HEK293 (cell line): ENCODE data around the gene MTIF2.

Experiments used
- CTCF ChIA-PET: fragments of 350-600 bp; formaldehyde crosslinking; extraction: SDS; loops from one replicate; lab custom pipeline; 2021; ENCODE audit warnings: antibody characterized with exemption; lab: Yijun Ruan, JAX
- POLR2A ChIA-PET: fragments of 300-600 bp; formaldehyde crosslinking; extraction: SDS; loops from one replicate; lab custom pipeline; 2020; ENCODE audit warnings: antibody characterized with exemption, inconsistent platforms; lab: Yijun Ruan, JAX
- H3K27ac ChIP-seq: fragments of 200-500 bp; sonication (Bioruptor generic); 2 replicates; pipeline ENCODE4 v1.5.1; 2014; ENCODE audit warnings: low read depth, low read length, control low read depth, inconsistent platforms; ENCODE audit errors: extremely low read depth
- H3K36me3 ChIP-seq, 2 experiments: fragments of 200-500 bp in 1 of 2; sonication (Bioruptor generic) in 1 of 2; 1 replicate in 1 of 2; 2 replicates in 1 of 2; pipeline ENCODE4 v1.5.1; 2014 to 2017; ENCODE audit warnings: inconsistent platforms in 2 of 2, low read length in 2 of 2; ENCODE audit not compliant: control insufficient read depth in 2 of 2, insufficient read depth in 1 of 2
- H3K4me1 ChIP-seq: fragments of 200-500 bp; sonication (Bioruptor generic); 2 replicates; pipeline ENCODE4 v1.5.1; 2014; ENCODE audit warnings: mild to moderate bottlenecking, low read length, inconsistent platforms; ENCODE audit not compliant: control insufficient read depth, insufficient read depth
- H3K4me3 ChIP-seq: 2 replicates; pipeline ENCODE4 v1.5.1; 2011; ENCODE audit warnings: low read depth, mild to moderate bottlenecking, control low read depth, low read length, moderate library complexity
- H3K9me3 ChIP-seq: fragments of 200-500 bp; sonication (Bioruptor generic); 2 replicates; pipeline ENCODE4 v1.5.1; 2014; ENCODE audit warnings: low read depth, low read length, inconsistent platforms; ENCODE audit not compliant: control insufficient read depth, insufficient read depth
- BCL11A ChIP-seq: fragments of 450-650 bp; formaldehyde crosslinking; IDR thresholded peaks from 2 replicates; pipeline ENCODE4 v1.5.1; 2016; ENCODE audit warnings: low read depth, missing biosample characterization, missing genetic modification characterization
- GFI1B ChIP-seq: fragments of 450-650 bp; formaldehyde crosslinking; IDR thresholded peaks from 2 replicates; pipeline ENCODE4 v1.5.1; 2016; ENCODE audit warnings: missing biosample characterization, missing genetic modification characterization
- GLIS1 ChIP-seq: fragments of 450-650 bp; formaldehyde crosslinking; IDR thresholded peaks from 2 replicates; pipeline ENCODE4 v1.5.1; 2016; ENCODE audit warnings: missing biosample characterization, missing genetic modification characterization
- KLF16 ChIP-seq: fragments of 450-650 bp; formaldehyde crosslinking; IDR thresholded peaks from 2 replicates; pipeline ENCODE4 v1.5.1; 2017; ENCODE audit warnings: missing biosample characterization, missing genetic modification characterization
- KLF8 ChIP-seq: fragments of 450-650 bp; formaldehyde crosslinking; IDR thresholded peaks from 2 replicates; pipeline ENCODE4 v1.5.1; 2016; ENCODE audit warnings: missing biosample characterization, missing genetic modification characterization
- MZF1 ChIP-seq: fragments of 450-650 bp; formaldehyde crosslinking; IDR thresholded peaks from 2 replicates; pipeline ENCODE4 v1.5.1; 2017; ENCODE audit warnings: missing biosample characterization, missing genetic modification characterization, borderline replicate concordance
- SETDB1 ChIP-seq: IDR thresholded peaks from one replicate; pipeline ENCODE4 v1.6.1; 2017; ENCODE audit warnings: mild to moderate bottlenecking, low read length, moderate library complexity, mixed read lengths; ENCODE audit not compliant: insufficient read length
- SP3 ChIP-seq: fragments of 450-650 bp; formaldehyde crosslinking; IDR thresholded peaks from 2 replicates; pipeline ENCODE4 v1.5.1; 2016; ENCODE audit warnings: missing biosample characterization, missing genetic modification characterization
- YY2 ChIP-seq: fragments of 450-650 bp; formaldehyde crosslinking; IDR thresholded peaks from 2 replicates; pipeline ENCODE4 v1.5.1; 2016; ENCODE audit warnings: missing biosample characterization, missing genetic modification characterization
- ZBTB21 ChIP-seq: fragments of 450-650 bp; formaldehyde crosslinking; IDR thresholded peaks from 2 replicates; pipeline ENCODE4 v1.5.1; 2017; ENCODE audit warnings: missing biosample characterization, missing genetic modification characterization
- ZFP37 ChIP-seq: fragments of 450-650 bp; formaldehyde crosslinking; IDR thresholded peaks from 2 replicates; pipeline ENCODE4 v1.5.1; 2016; ENCODE audit warnings: missing biosample characterization, missing genetic modification characterization
- ZNF10 ChIP-seq: fragments of 450-650 bp; formaldehyde crosslinking; IDR thresholded peaks from 2 replicates; pipeline ENCODE4 v1.5.1; 2017; ENCODE audit warnings: missing biosample characterization, missing genetic modification characterization
- ZNF140 ChIP-seq: fragments of 450-650 bp; formaldehyde crosslinking; IDR thresholded peaks from 2 replicates; pipeline ENCODE4 v1.5.1; 2016; ENCODE audit warnings: missing biosample characterization, missing genetic modification characterization
- ZNF174 ChIP-seq: fragments of 450-650 bp; formaldehyde crosslinking; IDR thresholded peaks from 2 replicates; pipeline ENCODE4 v1.5.0; 2017; ENCODE audit warnings: missing biosample characterization, mild to moderate bottlenecking, missing genetic modification characterization
- ZNF175 ChIP-seq: fragments of 450-650 bp; formaldehyde crosslinking; IDR thresholded peaks from 2 replicates; pipeline ENCODE4 v1.5.1; 2016; ENCODE audit warnings: missing biosample characterization, missing genetic modification characterization
- ZNF335 ChIP-seq: fragments of 450-650 bp; formaldehyde crosslinking; conservative IDR thresholded peaks from 2 replicates; pipeline ENCODE4 v1.5.1; 2016; ENCODE audit warnings: missing biosample characterization, missing genetic modification characterization
- ZNF416 ChIP-seq: fragments of 450-650 bp; formaldehyde crosslinking; IDR thresholded peaks from 2 replicates; pipeline ENCODE4 v1.5.1; 2016; ENCODE audit warnings: missing biosample characterization, missing genetic modification characterization
- ZNF514 ChIP-seq: fragments of 450-650 bp; formaldehyde crosslinking; IDR thresholded peaks from 2 replicates; pipeline ENCODE4 v1.5.1; 2016; ENCODE audit warnings: missing biosample characterization, missing genetic modification characterization
- ZNF658 ChIP-seq: fragments of 450-650 bp; formaldehyde crosslinking; IDR thresholded peaks from 2 replicates; pipeline ENCODE4; 2016; ENCODE audit warnings: missing biosample characterization, missing genetic modification characterization
- ZNF707 ChIP-seq: fragments of 450-650 bp; formaldehyde crosslinking; IDR thresholded peaks from 2 replicates; pipeline ENCODE4 v1.5.1; 2016; ENCODE audit warnings: missing biosample characterization, missing genetic modification characterization
- ZNF76 ChIP-seq: fragments of 450-650 bp; formaldehyde crosslinking; IDR thresholded peaks from 2 replicates; pipeline ENCODE4; 2016; ENCODE audit warnings: low read depth, missing biosample characterization, missing genetic modification characterization, borderline replicate concordance
- ZNF768 ChIP-seq: fragments of 450-650 bp; formaldehyde crosslinking; IDR thresholded peaks from 2 replicates; pipeline ENCODE4 v1.5.1; 2018; ENCODE audit warnings: missing biosample characterization, mild to moderate bottlenecking, missing genetic modification characterization
- ZNF776 ChIP-seq: fragments of 450-650 bp; formaldehyde crosslinking; IDR thresholded peaks from 2 replicates; pipeline ENCODE4 v1.5.0; 2017; ENCODE audit warnings: missing biosample characterization, missing genetic modification characterization, borderline replicate concordance
- ZNF837 ChIP-seq: fragments of 450-650 bp; formaldehyde crosslinking; IDR thresholded peaks from 2 replicates; pipeline ENCODE4 v1.5.1; 2016; ENCODE audit warnings: missing biosample characterization, missing genetic modification characterization
- TF ChIP-seq, protein P1 (sequence below): fragments of 450-650 bp; formaldehyde crosslinking; IDR thresholded peaks from 2 replicates; pipeline ENCODE4 v1.5.1; 2017; ENCODE audit warnings: missing biosample characterization, missing genetic modification characterization
- TF ChIP-seq, protein P2 (sequence below): fragments of 450-650 bp; formaldehyde crosslinking; IDR thresholded peaks from 2 replicates; pipeline ENCODE4 v1.5.0; 2017; ENCODE audit warnings: missing biosample characterization, missing genetic modification characterization, borderline replicate concordance
- TF ChIP-seq, protein P3 (sequence below): fragments of 450-650 bp; formaldehyde crosslinking; conservative IDR thresholded peaks from 2 replicates; pipeline ENCODE4 v1.5.1; 2016; ENCODE audit warnings: low read depth, missing biosample characterization, missing genetic modification characterization
- TF ChIP-seq, protein P4 (sequence below): IDR thresholded peaks from 2 replicates; pipeline ENCODE4 v1.6.1; 2011; ENCODE audit warnings: mild to moderate bottlenecking, low read depth, low read length, borderline replicate concordance
- TF ChIP-seq, protein P5 (sequence below): fragments of 450-650 bp; formaldehyde crosslinking; IDR thresholded peaks from 2 replicates; pipeline ENCODE4 v1.5.1; 2017; ENCODE audit warnings: missing biosample characterization, missing genetic modification characterization

Gene MTIF2

DNA sequence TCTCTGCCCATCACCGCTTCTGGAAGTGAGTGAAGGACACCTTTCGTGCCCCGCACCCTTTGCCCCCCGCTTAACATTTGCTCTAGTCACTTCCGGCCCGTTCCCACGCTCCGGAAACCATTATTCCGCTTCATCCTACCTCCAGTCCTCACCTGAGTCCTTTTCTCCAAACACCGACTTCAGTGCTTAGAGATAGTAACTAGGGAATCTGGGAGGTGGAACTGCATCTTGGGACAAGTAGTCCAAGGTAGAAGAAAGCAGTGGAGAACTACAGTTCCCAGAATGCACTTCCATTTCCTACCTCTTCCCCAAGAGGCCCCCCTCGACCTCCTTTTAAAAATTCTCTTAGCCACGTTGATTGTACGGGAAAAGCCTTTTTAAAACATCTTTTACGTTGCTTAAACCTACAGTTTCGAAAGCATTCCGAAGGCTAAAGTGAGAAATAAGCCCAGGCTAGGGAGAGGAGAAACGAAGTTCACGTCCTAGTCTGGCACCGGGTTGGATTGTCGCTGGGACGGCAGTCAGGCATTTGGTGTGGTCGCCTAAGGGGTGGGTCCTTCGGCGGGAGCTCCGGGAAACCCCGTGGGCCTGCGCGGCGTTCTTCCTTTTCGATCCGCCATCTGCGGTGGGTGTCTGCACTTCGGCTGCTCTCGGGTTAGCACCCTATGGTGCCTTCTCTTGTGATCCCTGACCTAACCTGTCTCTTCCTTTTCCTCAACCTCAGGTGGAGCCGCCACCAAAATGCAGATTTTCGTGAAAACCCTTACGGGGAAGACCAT lies 36.8 kb downstream of the MTIF2 start, which contains the start of the genes CLHC1 and RPS27A:
Gene CLHC1 (minus strand): TSS at position 210 of the 779 bp plus-strand sequence. CDS start 9,882 bp downstream, outside the sequence.
Gene RPS27A (plus strand): TSS at position 605 of the 779 bp plus-strand sequence. CDS start 137 bp downstream, at position 742.
- Histone ChIP-seq H3K4me3 (peak within 1 kb of the TSS; percentile 50), H3K36me3 (peaks cover 31 to 61% of the 10 kb centered on the region in 2 experiments), H3K27ac (peak within 1 kb of the TSS; percentile 94), H3K9me3 (no peaks in the 10 kb centered on the region), H3K4me1 (0 out of 2 replicates have a peak, but pooled peaks cover 6% of the 10 kb centered on the region)
- POLR2A ChIA-PET = interaction anchor here (0.6 to 1.4 kb wide), 8 partner anchors 9 to 386 kb away, joined by 3 to 23 read pairs (median 4); partner anchors contain the start of genes CFAP36, MTIF2, PPP4R3B and RTN4
- CTCF ChIA-PET = interaction anchor here (0.7 kb wide), 1 partner anchor 227 kb away, joined by 3 read pairs; no protein-coding TSS in a partner anchor
- TF ChIP-seq KLF8 (tag by site-specific recombination) = peak; percentile 41
- no peak for TF ChIP-seq ZNF175 (tag by site-specific recombination)
- no peak for TF ChIP-seq ZNF514 (tag by site-specific recombination)
- peak; percentile 97 for TF ChIP-seq ZNF76 (tag by site-specific recombination)
- TF ChIP-seq ZNF416 (tag by site-specific recombination) = no peak
- no peak for TF ChIP-seq ZNF140
- no peak for TF ChIP-seq BCL11A (tag by site-specific recombination)
- TF ChIP-seq, protein P1, sequence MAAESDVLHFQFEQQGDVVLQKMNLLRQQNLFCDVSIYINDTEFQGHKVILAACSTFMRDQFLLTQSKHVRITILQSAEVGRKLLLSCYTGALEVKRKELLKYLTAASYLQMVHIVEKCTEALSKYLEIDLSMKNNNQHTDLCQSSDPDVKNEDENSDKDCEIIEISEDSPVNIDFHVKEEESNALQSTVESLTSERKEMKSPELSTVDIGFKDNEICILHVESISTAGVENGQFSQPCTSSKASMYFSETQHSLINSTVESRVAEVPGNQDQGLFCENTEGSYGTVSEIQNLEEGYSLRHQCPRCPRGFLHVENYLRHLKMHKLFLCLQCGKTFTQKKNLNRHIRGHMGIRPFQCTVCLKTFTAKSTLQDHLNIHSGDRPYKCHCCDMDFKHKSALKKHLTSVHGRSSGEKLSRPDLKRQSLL (tag by site-specific recombination) = no peak
- peak; percentile 30; the same call in 1 of the 2 replicates for TF ChIP-seq YY2 (tag by site-specific recombination)
- TF ChIP-seq GFI1B (tag by site-specific recombination) = no peak
- no peak for TF ChIP-seq ZNF776 (tag by site-specific recombination)
- TF ChIP-seq ZNF10 (tag by site-specific recombination) = no peak
- TF ChIP-seq ZNF707 (tag by site-specific recombination) = no peak
- no peak for TF ChIP-seq ZNF837
- TF ChIP-seq ZBTB21 = no peak
- TF ChIP-seq, protein P2, sequence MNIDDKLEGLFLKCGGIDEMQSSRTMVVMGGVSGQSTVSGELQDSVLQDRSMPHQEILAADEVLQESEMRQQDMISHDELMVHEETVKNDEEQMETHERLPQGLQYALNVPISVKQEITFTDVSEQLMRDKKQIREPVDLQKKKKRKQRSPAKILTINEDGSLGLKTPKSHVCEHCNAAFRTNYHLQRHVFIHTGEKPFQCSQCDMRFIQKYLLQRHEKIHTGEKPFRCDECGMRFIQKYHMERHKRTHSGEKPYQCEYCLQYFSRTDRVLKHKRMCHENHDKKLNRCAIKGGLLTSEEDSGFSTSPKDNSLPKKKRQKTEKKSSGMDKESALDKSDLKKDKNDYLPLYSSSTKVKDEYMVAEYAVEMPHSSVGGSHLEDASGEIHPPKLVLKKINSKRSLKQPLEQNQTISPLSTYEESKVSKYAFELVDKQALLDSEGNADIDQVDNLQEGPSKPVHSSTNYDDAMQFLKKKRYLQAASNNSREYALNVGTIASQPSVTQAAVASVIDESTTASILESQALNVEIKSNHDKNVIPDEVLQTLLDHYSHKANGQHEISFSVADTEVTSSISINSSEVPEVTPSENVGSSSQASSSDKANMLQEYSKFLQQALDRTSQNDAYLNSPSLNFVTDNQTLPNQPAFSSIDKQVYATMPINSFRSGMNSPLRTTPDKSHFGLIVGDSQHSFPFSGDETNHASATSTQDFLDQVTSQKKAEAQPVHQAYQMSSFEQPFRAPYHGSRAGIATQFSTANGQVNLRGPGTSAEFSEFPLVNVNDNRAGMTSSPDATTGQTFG (tag by site-specific recombination) = no peak
- TF ChIP-seq MZF1 (tag by site-specific recombination) = no peak
- TF ChIP-seq SP3 (tag by site-specific recombination) = peak; percentile 84
- peak; percentile 86 for TF ChIP-seq ZFP37 (tag by site-specific recombination)
- TF ChIP-seq, protein P3, sequence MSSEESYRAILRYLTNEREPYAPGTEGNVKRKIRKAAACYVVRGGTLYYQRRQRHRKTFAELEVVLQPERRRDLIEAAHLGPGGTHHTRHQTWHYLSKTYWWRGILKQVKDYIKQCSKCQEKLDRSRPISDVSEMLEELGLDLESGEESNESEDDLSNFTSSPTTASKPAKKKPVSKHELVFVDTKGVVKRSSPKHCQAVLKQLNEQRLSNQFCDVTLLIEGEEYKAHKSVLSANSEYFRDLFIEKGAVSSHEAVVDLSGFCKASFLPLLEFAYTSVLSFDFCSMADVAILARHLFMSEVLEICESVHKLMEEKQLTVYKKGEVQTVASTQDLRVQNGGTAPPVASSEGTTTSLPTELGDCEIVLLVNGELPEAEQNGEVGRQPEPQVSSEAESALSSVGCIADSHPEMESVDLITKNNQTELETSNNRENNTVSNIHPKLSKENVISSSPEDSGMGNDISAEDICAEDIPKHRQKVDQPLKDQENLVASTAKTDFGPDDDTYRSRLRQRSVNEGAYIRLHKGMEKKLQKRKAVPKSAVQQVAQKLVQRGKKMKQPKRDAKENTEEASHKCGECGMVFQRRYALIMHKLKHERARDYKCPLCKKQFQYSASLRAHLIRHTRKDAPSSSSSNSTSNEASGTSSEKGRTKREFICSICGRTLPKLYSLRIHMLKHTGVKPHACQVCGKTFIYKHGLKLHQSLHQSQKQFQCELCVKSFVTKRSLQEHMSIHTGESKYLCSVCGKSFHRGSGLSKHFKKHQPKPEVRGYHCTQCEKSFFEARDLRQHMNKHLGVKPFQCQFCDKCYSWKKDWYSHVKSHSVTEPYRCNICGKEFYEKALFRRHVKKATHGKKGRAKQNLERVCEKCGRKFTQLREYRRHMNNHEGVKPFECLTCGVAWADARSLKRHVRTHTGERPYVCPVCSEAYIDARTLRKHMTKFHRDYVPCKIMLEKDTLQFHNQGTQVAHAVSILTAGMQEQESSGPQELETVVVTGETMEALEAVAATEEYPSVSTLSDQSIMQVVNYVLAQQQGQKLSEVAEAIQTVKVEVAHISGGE (tag by site-specific recombination) = peak; percentile 88
- peak; percentile 65; the same call in 1 of the 2 replicates for TF ChIP-seq KLF16 (tag by site-specific recombination)
- peak; percentile 100 for TF ChIP-seq ZNF335
- TF ChIP-seq, protein P4, sequence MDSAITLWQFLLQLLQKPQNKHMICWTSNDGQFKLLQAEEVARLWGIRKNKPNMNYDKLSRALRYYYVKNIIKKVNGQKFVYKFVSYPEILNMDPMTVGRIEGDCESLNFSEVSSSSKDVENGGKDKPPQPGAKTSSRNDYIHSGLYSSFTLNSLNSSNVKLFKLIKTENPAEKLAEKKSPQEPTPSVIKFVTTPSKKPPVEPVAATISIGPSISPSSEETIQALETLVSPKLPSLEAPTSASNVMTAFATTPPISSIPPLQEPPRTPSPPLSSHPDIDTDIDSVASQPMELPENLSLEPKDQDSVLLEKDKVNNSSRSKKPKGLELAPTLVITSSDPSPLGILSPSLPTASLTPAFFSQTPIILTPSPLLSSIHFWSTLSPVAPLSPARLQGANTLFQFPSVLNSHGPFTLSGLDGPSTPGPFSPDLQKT = no peak
- TF ChIP-seq, protein P5, sequence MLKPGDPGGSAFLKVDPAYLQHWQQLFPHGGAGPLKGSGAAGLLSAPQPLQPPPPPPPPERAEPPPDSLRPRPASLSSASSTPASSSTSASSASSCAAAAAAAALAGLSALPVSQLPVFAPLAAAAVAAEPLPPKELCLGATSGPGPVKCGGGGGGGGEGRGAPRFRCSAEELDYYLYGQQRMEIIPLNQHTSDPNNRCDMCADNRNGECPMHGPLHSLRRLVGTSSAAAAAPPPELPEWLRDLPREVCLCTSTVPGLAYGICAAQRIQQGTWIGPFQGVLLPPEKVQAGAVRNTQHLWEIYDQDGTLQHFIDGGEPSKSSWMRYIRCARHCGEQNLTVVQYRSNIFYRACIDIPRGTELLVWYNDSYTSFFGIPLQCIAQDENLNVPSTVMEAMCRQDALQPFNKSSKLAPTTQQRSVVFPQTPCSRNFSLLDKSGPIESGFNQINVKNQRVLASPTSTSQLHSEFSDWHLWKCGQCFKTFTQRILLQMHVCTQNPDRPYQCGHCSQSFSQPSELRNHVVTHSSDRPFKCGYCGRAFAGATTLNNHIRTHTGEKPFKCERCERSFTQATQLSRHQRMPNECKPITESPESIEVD (tag by site-specific recombination) = no peak
- TF ChIP-seq SETDB1 = no peak
- no peak for TF ChIP-seq ZNF768 (tag by site-specific recombination)
- TF ChIP-seq ZNF658 (tag by site-specific recombination) = no peak
- no peak for TF ChIP-seq ZNF174 (tag by site-specific recombination)
- peak; percentile 36; the same call in 1 of the 2 replicates for TF ChIP-seq GLIS1 (tag by site-specific recombination)
